Mucosa of descending colon (tissue), 3 donors: ENCODE results near the gene BCOR. TPM values are rescaled to one million over a fixed set of nuclear protein-coding genes. Genes with fewer than 3 reads are reported as not detected.

Experiments used
- ATAC-seq: fragments of 200-7000 bp; cut with Tn5 transposase; one replicate; pipeline ENCODE4 v1.9.1; 2020; ENCODE audit warnings: mild to moderate bottlenecking, moderate library complexity
- DNase-seq, 3 donors: peaks; one replicate each; pipeline ENCODE4 v3.0.0-alpha.2; 2020
- H3K36me3 ChIP-seq: fragments of 200-600 bp; one replicate; pipeline ENCODE4 v1.8.0; 2021; ENCODE audit warnings: low read depth, mild to moderate bottlenecking
- H3K4me1 ChIP-seq: fragments of 200-600 bp; one replicate; pipeline ENCODE4 v1.8.0; 2021; ENCODE audit warnings: low read depth, mild to moderate bottlenecking
- H3K4me3 ChIP-seq: fragments of 200-600 bp; one replicate; pipeline ENCODE4 v1.8.0; 2021; ENCODE audit warnings: mild to moderate bottlenecking
- H3K9me3 ChIP-seq: fragments of 200-600 bp; one replicate; pipeline ENCODE4 v1.8.0; 2021; ENCODE audit warnings: mild to moderate bottlenecking
- CTCF ChIP-seq: fragments of 200-600 bp; IDR thresholded peaks from one replicate; pipeline ENCODE4 v1.8.0; 2022; ENCODE audit warnings: antibody characterized with exemption, mild to moderate bottlenecking
- intact Hi-C, 2 donors: fragments of 100-400 bp; cut with DNase I in 1 of 2; cut with micrococcal nuclease in 1 of 2; formaldehyde crosslinking; loops; one replicate each; pipeline versions ENCODE4 v1.11.0 to v1.11.1; 2022; cut with DNase I, micrococcal nuclease
- long read RNA-seq, 2 donors: library from polyadenylated mRNA; unstranded; transcript quantifications; one replicate each; pipeline ENCODE4 v2.0.0, GENCODE V29; 2019 to 2021
- total RNA-seq, 3 donors: library from RNA; stranded (reverse); fragmentation: NEBNext Ultra II Directional in 2 of 3; extraction: Animal tissue kit (Norgen Biotek cat#: 25700) in 2 of 3; gene quantifications; one replicate each; pipeline versions ENCODE4 v1.2.1 to v1.2.4, GENCODE V29; 2021 to 2023
- donor health status: DM: no; HTN: no; CAD: no; lungs with moderate emphysema.
- donor health status: DM: no; HTN: no; CAD: no.
- donor health status: DM: no; HTN: yes; CAD: no.

The BCOR gene
- 10 to 100 TPM; 18.7 to 26.3 (median 23.6) TPM for total RNA-seq
- long read RNA-seq, donor 1, partial matches to known transcripts, result 11 of 12 reads
- long read RNA-seq, donor 1, other reads (novel, unspliced or antisense), result 1 of 12 reads
- long read RNA-seq, donor 2, partial matches to known transcripts, result 0 of 2 reads
- long read RNA-seq, donor 2, other reads (novel, unspliced or antisense), result 2 of 2 reads

- peak within 1 kb of the TSS; percentile 42 for H3K4me3 ChIP-seq
- H3K4me1 ChIP-seq, result peaks cover 13% of the 10 kb centered on the region
- DNase-seq (peak; percentile 80 to 87 (median 86)), ATAC-seq (peak; percentile 73)
- intact Hi-C loops, result loop anchor here in 1 of 2 donors (10.0 kb wide), 1 partner anchor 57 kb away; no protein-coding TSS in a partner anchor
- H3K36me3 ChIP-seq, result no peaks in the 10 kb centered on the region
- no peaks in the 10 kb centered on the region for H3K9me3 ChIP-seq
- TF ChIP-seq CTCF, result no peak
Measured at GRCh38 chrX:40097504-40098263, at the start of gene BCOR. Gene BCOR, minus strand, starts transcription at chrX:40097958. Its CDS starts 20,029 bp downstream, at chrX:40077929.

- DNase-seq (peak in 1 of 3 donors; percentile 2), ATAC-seq (no peak)
- TF ChIP-seq CTCF, result no peak
- no peaks in the 10 kb centered on the region for H3K9me3 ChIP-seq
- intact Hi-C loops, result no loop called here
- peaks cover 7% of the 10 kb centered on the region for H3K4me1 ChIP-seq
- no peaks in the 10 kb centered on the region for H3K36me3 ChIP-seq
- no peak overlapping the region for H3K4me3 ChIP-seq
Measured at GRCh38 chrX:40147126-40147952, 49.6 kb upstream of the BCOR start.

- peak; percentile 52 for ATAC-seq
- intact Hi-C loops, result no loop called here
Measured at GRCh38 chrX:40146262-40147125, 48.7 kb upstream of the BCOR start.

GRCh38 chrX:40145923-40146261 is 48.1 kb upstream of the BCOR start:
- H3K9me3 ChIP-seq, result no peaks in the 10 kb centered on the region
- intact Hi-C loops, result no loop called here
- H3K4me1 ChIP-seq, result peaks cover 4% of the 10 kb centered on the region
- no peak for TF ChIP-seq CTCF
- no peak overlapping the region for H3K4me3 ChIP-seq
- ATAC-seq, result peak; percentile 3
- no peaks in the 10 kb centered on the region for H3K36me3 ChIP-seq
- peak in 1 of 3 donors; percentile 3 for DNase-seq

More at GRCh38 chrX:40146262-40147125, 48.7 kb upstream of the BCOR start:
- DNase-seq, result peak in 2 of 3 donors; percentile 33 to 42
- Histone ChIP-seq H3K9me3 (no peaks in the 10 kb centered on the region), H3K4me3 (no peak overlapping the region), H3K4me1 (peaks cover 4% of the 10 kb centered on the region), H3K36me3 (no peaks in the 10 kb centered on the region)
- no peak for TF ChIP-seq CTCF
